ENCODE data around the gene RHBDD3.
A peak's percentile ranks its signal among the peaks of the same experiment; 100 is the strongest.

The RHBDD3 gene

GRCh38 chr22:29314537-29315285 lies 46.9 kb upstream of the RHBDD3 start:
- TF ChIP-seq CTCF (IDR thresholded peaks at IDR 0.05; ENCODE audit: low read length) (no peak), EZH2phosphoT487 (IDR thresholded peaks at IDR 0.05; ENCODE audit: low read length) (no peak), EZH2 (optimal IDR thresholded peaks at IDR 0.05; ENCODE audit: low read depth, low read length) (no peak)
- Histone ChIP-seq H3K4me2 (ENCODE audit: low read depth, low read length) (no peak overlapping the region), H3K9me3 (replicated peaks; ENCODE audit: insufficient read depth, low read length) (no peaks in the 10 kb centered on the region), H3K9ac (ENCODE audit: low read length) (no peak overlapping the region), H4K20me1 (ENCODE audit: insufficient read depth, low read length) (no peaks in the 10 kb centered on the region), H3F3A (ENCODE audit: insufficient read depth, low read length) (no peaks in the 10 kb centered on the region), H3K79me2 (ENCODE audit: low read length) (no peaks in the 10 kb centered on the region), H3K9me2 (replicated peaks; ENCODE audit: insufficient read depth, low read length) (no peaks in the 10 kb centered on the region), H3K27ac (ENCODE audit: low read length) (no peak overlapping the region), H3K27me3 (replicated peaks; ENCODE audit: insufficient read depth, low read length) (peaks cover 51% of the 10 kb centered on the region), H3K4me3 (ENCODE audit: low read length) (no peak overlapping the region), H2AFZ (ENCODE audit: low read length) (no peak overlapping the region), H3K36me3 (replicated peaks; ENCODE audit: insufficient read depth, low read length) (no peaks in the 10 kb centered on the region), H3K4me1 (ENCODE audit: low read length) (no peaks in the 10 kb centered on the region)
- DNase-seq, result no peak

- TF ChIP-seq CTCF (IDR thresholded peaks at IDR 0.05; ENCODE audit: low read length) (no peak), EZH2phosphoT487 (IDR thresholded peaks at IDR 0.05; ENCODE audit: low read length) (no peak), EZH2 (optimal IDR thresholded peaks at IDR 0.05; ENCODE audit: low read depth, low read length) (no peak)
- Histone ChIP-seq H3K9ac (ENCODE audit: low read length) (no peak overlapping the region), H3K4me1 (ENCODE audit: low read length) (no peaks in the 10 kb centered on the region)
Observed at GRCh38 chr22:29313576-29314466, 46.0 kb upstream of the RHBDD3 start.

GRCh38 chr22:29313126-29313575 lies 45.4 kb upstream of the RHBDD3 start:
- Histone ChIP-seq H3K9ac (ENCODE audit: low read length) (no peak overlapping the region), H3K27ac (ENCODE audit: low read length) (no peak overlapping the region), H4K20me1 (ENCODE audit: insufficient read depth, low read length) (no peaks in the 10 kb centered on the region), H3F3A (ENCODE audit: insufficient read depth, low read length) (no peaks in the 10 kb centered on the region), H3K4me1 (ENCODE audit: low read length) (no peaks in the 10 kb centered on the region), H3K9me3 (replicated peaks; ENCODE audit: insufficient read depth, low read length) (no peaks in the 10 kb centered on the region), H3K4me2 (ENCODE audit: low read depth, low read length) (no peak overlapping the region), H3K4me3 (ENCODE audit: low read length) (no peak overlapping the region), H3K79me2 (ENCODE audit: low read length) (no peaks in the 10 kb centered on the region), H3K27me3 (replicated peaks; ENCODE audit: insufficient read depth, low read length) (peaks cover 51% of the 10 kb centered on the region), H3K9me2 (replicated peaks; ENCODE audit: insufficient read depth, low read length) (no peaks in the 10 kb centered on the region), H3K36me3 (replicated peaks; ENCODE audit: insufficient read depth, low read length) (no peaks in the 10 kb centered on the region), H2AFZ (ENCODE audit: low read length) (no peak overlapping the region)
- TF ChIP-seq CTCF (IDR thresholded peaks at IDR 0.05; ENCODE audit: low read length), result peak; percentile 42
- no peak for TF ChIP-seq EZH2 (optimal IDR thresholded peaks at IDR 0.05; ENCODE audit: low read depth, low read length)
- no peak for TF ChIP-seq EZH2phosphoT487 (IDR thresholded peaks at IDR 0.05; ENCODE audit: low read length)
- DNase-seq, result no peak

More at GRCh38 chr22:29313576-29314466, 46.0 kb upstream of the RHBDD3 start:
- peaks cover 51% of the 10 kb centered on the region for H3K27me3 ChIP-seq (replicated peaks; ENCODE audit: insufficient read depth, low read length)
- no peak overlapping the region for H3K4me3 ChIP-seq (ENCODE audit: low read length)
- H3K9me2 ChIP-seq (replicated peaks; ENCODE audit: insufficient read depth, low read length), result no peaks in the 10 kb centered on the region
- H3F3A ChIP-seq (ENCODE audit: insufficient read depth, low read length), result no peaks in the 10 kb centered on the region
- no peaks in the 10 kb centered on the region for H3K79me2 ChIP-seq (ENCODE audit: low read length)
- H3K4me2 ChIP-seq (ENCODE audit: low read depth, low read length), result no peak overlapping the region
- no peaks in the 10 kb centered on the region for H3K36me3 ChIP-seq (replicated peaks; ENCODE audit: insufficient read depth, low read length)
- H3K9me3 ChIP-seq (replicated peaks; ENCODE audit: insufficient read depth, low read length), result no peaks in the 10 kb centered on the region
- no peaks in the 10 kb centered on the region for H4K20me1 ChIP-seq (ENCODE audit: insufficient read depth, low read length)
- DNase-seq, result no peak
- no peak overlapping the region for H2AFZ ChIP-seq (ENCODE audit: low read length)
- no peak overlapping the region for H3K27ac ChIP-seq (ENCODE audit: low read length)

Measured in MM.1S (cell line).